Right lobe of liver (tissue), 6 donors: Measurements from ENCODE around the gene DTWD1. TPM values are rescaled to one million over a fixed set of nuclear protein-coding genes. Genes with fewer than 3 reads are reported as not detected.
"Not testable (repeated sequence)": the region's sequence is repeated elsewhere in the genome, so short reads cannot be mapped to it uniquely, and the experiment has no call there.

Experiments
- ATAC-seq, 4 donors: fragments of 200-7000 bp; cut with Tn5 transposase; one replicate each; pipeline ENCODE4 v1.9.1; 2020; ENCODE audit warnings: mild to moderate bottlenecking in 4 of 4, moderate library complexity in 4 of 4
- DNase-seq, 3 donors: peaks; one replicate each; pipeline ENCODE4 v3.0.0-alpha.2; 2020
- H3K27ac ChIP-seq, 3 donors: fragments of 200-600 bp; one replicate each; pipeline ENCODE4 v1.8.0; 2022
- H3K27me3 ChIP-seq, 2 donors: fragments of 200-600 bp; one replicate each; pipeline ENCODE4 v1.8.0; 2022
- H3K36me3 ChIP-seq, 4 donors: fragments of 200-600 bp; sonication (generic) in 1 of 4; one replicate each; pipeline versions ENCODE4 v1.5.1 to v1.8.0; 2017 to 2022; ENCODE audit warnings: control low read depth in 1 of 4
- H3K4me1 ChIP-seq, 4 donors: fragments of 200-600 bp; sonication (generic) in 1 of 4; one replicate each; pipeline versions ENCODE4 v1.5.1 to v1.8.0; 2017 to 2022; ENCODE audit warnings: control low read depth in 1 of 4
- H3K4me3 ChIP-seq, 3 donors: fragments of 200-600 bp; one replicate each; pipeline ENCODE4 v1.8.0; 2022
- H3K9me3 ChIP-seq, 4 donors: fragments of 200-600 bp; sonication (generic) in 1 of 4; one replicate each; pipeline versions ENCODE4 v1.5.1 to v1.8.0; 2017 to 2022; ENCODE audit warnings: control low read depth in 1 of 4
- POLR2A ChIP-seq: fragments of 450-650 bp; IDR thresholded peaks from one replicate; pipeline ENCODE4 v1.6.1; 2017; ENCODE audit warnings: antibody characterized with exemption, mild to moderate bottlenecking
- WGBS: methylation state at CpG from one replicate; pipeline ENCODE4 v1.1.6; 2018; ENCODE audit warnings: low coverage, low lambda C conversion rate; ENCODE audit not compliant: insufficient coverage; ENCODE audit errors: missing lambda C conversion rate; 5-methylcytosine and 5-hydroxymethylcytosine counted together
- intact Hi-C, 2 donors: fragments of 100-400 bp; cut with DNase I; formaldehyde crosslinking; loops; one replicate each; pipeline versions ENCODE4 v1.11.2 to v1.14.1; 2022
- long read RNA-seq: library from polyadenylated mRNA; unstranded; transcript quantifications from one replicate; pipeline ENCODE4 v2.0.0, GENCODE V29; 2019
- total RNA-seq, 6 experiments: library from RNA; depleted of rRNA in 2 of 6; stranded (reverse); fragments of >200 nt in 2 of 6; fragmentation: NEBNext Ultra II Directional in 3 of 6; extraction: Animal tissue kit (Norgen Biotek cat#: 25700) in 3 of 6; gene quantifications; one replicate each; pipeline versions ENCODE4 v1.1.0 to v1.2.4, GENCODE V29; 2016 to 2023
- TF ChIP-seq, protein P1 (sequence below), 4 donors: fragments of 200-600 bp in 3 of 4; fragments of 450-650 bp in 1 of 4; IDR thresholded peaks; one replicate each; pipeline versions ENCODE4 v1.5.1 to v1.8.0; 2016 to 2022; ENCODE audit warnings: antibody characterized with exemption in 4 of 4, mild to moderate bottlenecking in 2 of 4
- donor health status: DM: no; HTN: yes; CAD: no.
- donor health status: DM: no; HTN: no; CAD: no.
- donor health status: DM: no; HTN: no; CAD: no.
- donor health status: DM: no; HTN: yes; CAD: no.
- donor health status: DM: no; HTN: yes; CAD: no.

The DTWD1 gene
- total RNA-seq, result 10 to 100 TPM in 2 of 6 experiments, 1 to 10 TPM in 4; 7.5 to 11.7 (median 8.9) TPM
- long read RNA-seq, partial matches to known transcripts, result 1 of 2 reads
- long read RNA-seq, other reads (novel, unspliced or antisense), result 1 of 2 reads

DNA sequence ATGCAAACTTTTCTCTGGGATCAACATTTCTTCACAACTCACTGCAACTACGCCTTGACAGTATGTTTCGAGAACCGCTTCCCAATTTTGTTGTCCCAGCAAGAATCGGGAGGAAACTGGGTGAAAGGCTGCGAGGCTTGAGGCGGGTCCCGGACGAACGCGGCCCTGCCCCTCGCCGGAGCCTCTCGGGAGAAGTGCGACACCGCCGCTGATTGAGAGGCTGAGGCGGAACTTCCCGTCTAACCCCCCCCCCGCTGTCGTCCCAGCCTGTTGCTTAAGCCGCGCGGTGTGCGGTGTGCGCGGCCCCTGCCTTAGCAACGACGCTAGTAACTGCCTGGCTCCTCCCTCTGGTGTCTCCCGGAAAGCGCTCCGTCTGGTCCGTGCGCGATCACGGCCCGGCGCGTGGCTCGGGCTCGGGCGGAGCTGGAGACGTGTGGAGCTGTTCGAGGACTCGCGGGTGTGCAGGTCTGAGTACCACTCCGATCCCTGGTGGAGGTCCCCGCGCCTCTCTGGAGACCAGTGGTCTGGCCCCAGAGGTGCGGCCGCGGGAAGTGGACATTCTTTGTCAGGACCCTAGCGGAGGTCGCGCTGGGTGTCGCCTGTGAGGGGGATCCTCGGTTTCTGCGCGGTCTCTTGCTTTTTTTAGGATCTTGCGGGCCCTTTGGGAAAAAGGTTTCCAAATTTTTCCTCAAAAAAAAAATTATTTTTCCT lies at the start of gene DTWD1, which contains the start of gene FAM227B:
DTWD1 (plus strand) TSS at position 391 of the 711 bp plus-strand sequence. CDS start 4,120 bp downstream, outside the sequence.
FAM227B (minus strand) TSS at position 161 of the 711 bp plus-strand sequence. CDS start 5,647 bp downstream, outside the sequence.
- DNase-seq, result peak; percentile 97 to 98 (median 98)
- 1% methylated on average over 14 of the region's 59 CpGs for WGBS
- Histone ChIP-seq H3K9me3 (peaks cover 0 to 2% (median 0%) of the 10 kb centered on the region in 4 donors), H3K27ac (peak within 1 kb of the TSS; percentile 94 to 96 (median 95)), H3K4me3 (peak within 1 kb of the TSS; percentile 67 to 77 (median 69)), H3K36me3 (peaks cover 0 to 2% (median under 1%) of the 10 kb centered on the region in 4 donors), H3K27me3 (no peaks in the 10 kb centered on the region), H3K4me1 (peaks cover 0 to 16% (median 2%) of the 10 kb centered on the region in 4 donors)
- peak; percentile 88 for TF ChIP-seq POLR2A
- TF ChIP-seq, protein P1, sequence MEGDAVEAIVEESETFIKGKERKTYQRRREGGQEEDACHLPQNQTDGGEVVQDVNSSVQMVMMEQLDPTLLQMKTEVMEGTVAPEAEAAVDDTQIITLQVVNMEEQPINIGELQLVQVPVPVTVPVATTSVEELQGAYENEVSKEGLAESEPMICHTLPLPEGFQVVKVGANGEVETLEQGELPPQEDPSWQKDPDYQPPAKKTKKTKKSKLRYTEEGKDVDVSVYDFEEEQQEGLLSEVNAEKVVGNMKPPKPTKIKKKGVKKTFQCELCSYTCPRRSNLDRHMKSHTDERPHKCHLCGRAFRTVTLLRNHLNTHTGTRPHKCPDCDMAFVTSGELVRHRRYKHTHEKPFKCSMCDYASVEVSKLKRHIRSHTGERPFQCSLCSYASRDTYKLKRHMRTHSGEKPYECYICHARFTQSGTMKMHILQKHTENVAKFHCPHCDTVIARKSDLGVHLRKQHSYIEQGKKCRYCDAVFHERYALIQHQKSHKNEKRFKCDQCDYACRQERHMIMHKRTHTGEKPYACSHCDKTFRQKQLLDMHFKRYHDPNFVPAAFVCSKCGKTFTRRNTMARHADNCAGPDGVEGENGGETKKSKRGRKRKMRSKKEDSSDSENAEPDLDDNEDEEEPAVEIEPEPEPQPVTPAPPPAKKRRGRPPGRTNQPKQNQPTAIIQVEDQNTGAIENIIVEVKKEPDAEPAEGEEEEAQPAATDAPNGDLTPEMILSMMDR (IDR thresholded peaks at IDR 0.05), result peak in 2 of 4 donors; percentile 8 to 10
- intact Hi-C loops, result no loop called here
- peak; percentile 98 to 100 (median 98) for ATAC-seq

DNA sequence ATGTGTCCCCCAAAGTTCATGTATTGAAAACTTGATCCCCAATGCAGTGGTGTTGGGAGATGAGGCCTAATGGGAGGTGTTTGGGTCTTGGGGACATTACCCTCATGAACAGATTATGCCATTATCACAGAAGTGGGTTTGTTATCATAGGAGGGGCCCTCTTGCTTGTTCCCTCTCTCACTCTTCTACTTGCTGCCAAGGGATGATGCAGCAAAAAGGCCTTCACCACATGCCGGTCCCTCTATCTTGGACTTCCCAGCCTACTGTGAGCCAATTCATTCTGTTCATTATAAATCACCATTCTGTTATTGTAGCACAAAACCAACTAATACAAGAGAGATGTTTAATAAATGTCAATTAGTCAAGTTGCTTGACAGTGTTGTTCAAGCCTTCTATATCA lies 47.4 kb upstream of the DTWD1 start:
- DNase-seq, result no peak
- no peaks in the 10 kb centered on the region for H3K4me1 ChIP-seq
- no peaks in the 10 kb centered on the region for H3K36me3 ChIP-seq
- TF ChIP-seq POLR2A, result no peak
- TF ChIP-seq, protein P1 (IDR thresholded peaks at IDR 0.05), result no peak
- H3K27me3 ChIP-seq, result no peaks in the 10 kb centered on the region
- H3K4me3 ChIP-seq, result no peak overlapping the region
- no peak for ATAC-seq
- no peak overlapping the region for H3K27ac ChIP-seq
- WGBS, result 83% methylated on average over 1 of the region's 1 CpG
- intact Hi-C loops, result no loop called here
- no peaks in the 10 kb centered on the region for H3K9me3 ChIP-seq

DNA sequence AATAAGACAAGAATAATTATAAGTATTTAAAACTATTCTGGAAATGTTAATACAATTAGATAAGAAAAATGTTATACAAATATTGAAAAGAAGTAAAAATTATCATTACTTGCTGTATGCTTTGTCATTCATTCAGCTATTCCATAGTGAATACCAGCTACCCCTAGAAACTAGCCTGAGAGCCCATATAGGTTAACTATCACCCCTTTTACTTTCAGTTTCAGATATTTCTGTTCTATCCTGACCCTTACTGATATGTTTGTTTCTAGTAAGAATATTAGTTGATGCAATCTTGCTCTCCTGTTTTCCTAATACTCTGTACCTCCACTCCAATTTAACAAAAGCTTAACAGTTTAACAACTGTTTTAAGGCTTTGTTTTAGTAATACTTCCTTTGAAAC lies 31.8 kb upstream of the DTWD1 start:
- intact Hi-C loops, result no loop called here
- DNase-seq (no peak), ATAC-seq (no peak)
- Histone ChIP-seq H3K4me3 (no peak overlapping the region), H3K36me3 (no peaks in the 10 kb centered on the region), H3K27ac (no peak overlapping the region), H3K9me3 (no peaks in the 10 kb centered on the region), H3K27me3 (no peaks in the 10 kb centered on the region), H3K4me1 (no peaks in the 10 kb centered on the region)
- no peak for TF ChIP-seq POLR2A
- TF ChIP-seq, protein P1 (IDR thresholded peaks at IDR 0.05), result no peak

DNA sequence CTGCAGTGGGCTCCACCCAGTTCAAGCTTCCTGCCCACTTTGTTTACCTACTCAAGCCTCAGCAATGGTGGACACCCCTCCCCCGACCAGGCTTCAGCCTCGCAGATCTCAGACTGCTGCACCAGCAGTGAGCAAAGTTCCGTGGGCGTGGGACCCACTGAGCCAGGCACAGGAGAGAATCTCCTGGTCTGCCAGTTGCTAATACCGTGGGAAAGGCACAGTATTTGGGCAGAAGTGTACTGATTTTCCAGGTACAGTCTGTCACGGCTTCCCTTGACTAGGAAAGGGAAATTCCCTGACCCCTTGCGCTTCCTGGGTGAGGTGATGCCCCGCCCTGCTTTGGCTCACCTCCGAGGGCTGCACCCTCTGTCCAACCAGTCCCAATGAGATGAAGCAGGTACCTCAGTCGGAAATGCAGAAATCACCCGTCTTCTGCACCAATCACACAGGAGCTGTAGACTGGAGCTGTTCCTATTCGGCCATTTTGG lies 28.0 kb upstream of the DTWD1 start:
- H3K36me3 ChIP-seq, H3K4me3 ChIP-seq, intact Hi-C loops, H3K4me1 ChIP-seq, H3K27ac ChIP-seq, ATAC-seq, H3K9me3 ChIP-seq, H3K27me3 ChIP-seq, DNase-seq: not testable (repeated sequence)
- WGBS, result 88% methylated on average over 5 of the region's 12 CpGs
